KBM-7 (cell line): ENCODE data around the gene LETM1.
"Not testable (repeated sequence)": the region's sequence is repeated elsewhere in the genome, so short reads cannot be mapped to it uniquely, and the experiment has no call there.

Experiments
- DNase-seq: peaks from one replicate; pipeline ENCODE4 v3.0.0-alpha.2; 2015
- in situ Hi-C: fragments of 300-500 bp; cut with MboI; formaldehyde crosslinking; loops from 2 replicates; pipeline ENCODE4 v1.14.3; 2020; ENCODE audit warnings: low sequenced_read_pairs, low pct_unique_long_range_greater_than_20kb, mixed read lengths

Gene LETM1

GRCh38 chr4:1856943-1857699 lies 1.2 kb upstream of the LETM1 start:
- DNase-seq, result no peak
- in situ Hi-C loops, result no loop called here

GRCh38 chr4:1855333-1856070 lies 454 bp downstream of the LETM1 start:
- in situ Hi-C loops, result no loop called here
- no peak for DNase-seq

GRCh38 chr4:1854752-1855151 lies 1.2 kb downstream of the LETM1 start:
- in situ Hi-C loops, result no loop called here

GRCh38 chr4:1852904-1853623 lies 2.9 kb downstream of the LETM1 start:
- DNase-seq, result no peak
- in situ Hi-C loops, result no loop called here

More at GRCh38 chr4:1854752-1855151, 1.2 kb downstream of the LETM1 start:
- no peak for DNase-seq

GRCh38 chr4:1851575-1852410 lies 4.2 kb downstream of the LETM1 start:
- in situ Hi-C loops, result no loop called here
- DNase-seq, result no peak

GRCh38 chr4:1851160-1851559 lies 4.8 kb downstream of the LETM1 start:
- in situ Hi-C loops, result no loop called here
- no peak for DNase-seq

GRCh38 chr4:1850276-1850675 lies 5.7 kb downstream of the LETM1 start:
- DNase-seq, result no peak

GRCh38 chr4:1846580-1846979 lies 9.4 kb downstream of the LETM1 start:
- DNase-seq, result no peak
- in situ Hi-C loops, result no loop called here

More at GRCh38 chr4:1850276-1850675, 5.7 kb downstream of the LETM1 start:
- in situ Hi-C loops, result no loop called here

GRCh38 chr4:1844618-1845017 lies 11.3 kb downstream of the LETM1 start:
- DNase-seq, result not testable (repeated sequence)

GRCh38 chr4:1843852-1844251 lies 12.1 kb downstream of the LETM1 start:
- in situ Hi-C loops, result no loop called here
- no peak for DNase-seq

More at GRCh38 chr4:1844618-1845017, 11.3 kb downstream of the LETM1 start:
- in situ Hi-C loops, result not testable (repeated sequence)

- no peak for DNase-seq
- in situ Hi-C loops, result no loop called here
Measured at GRCh38 chr4:1842993-1843448, 12.9 kb downstream of the LETM1 start.

GRCh38 chr4:1842339-1842895 lies 13.5 kb downstream of the LETM1 start:
- DNase-seq, result no peak
- in situ Hi-C loops, result no loop called here

- in situ Hi-C loops, result no loop called here
- DNase-seq, result no peak
Measured at GRCh38 chr4:1841887-1842210, 14.1 kb downstream of the LETM1 start.

GRCh38 chr4:1841201-1841886 lies 14.6 kb downstream of the LETM1 start:
- DNase-seq, result no peak
- in situ Hi-C loops, result no loop called here

- DNase-seq, result no peak
- in situ Hi-C loops, result no loop called here
Measured at GRCh38 chr4:1839282-1839681, 16.7 kb downstream of the LETM1 start.

- in situ Hi-C loops, result no loop called here
- DNase-seq, result no peak
Measured at GRCh38 chr4:1837069-1837468, 18.9 kb downstream of the LETM1 start.

GRCh38 chr4:1836650-1837049 lies 19.3 kb downstream of the LETM1 start:
- DNase-seq, result no peak
- in situ Hi-C loops, result no loop called here

- in situ Hi-C loops, DNase-seq: not testable (repeated sequence)
Measured at GRCh38 chr4:1835836-1836235, 20.1 kb downstream of the LETM1 start.
